ENCODE results near the gene SLC38A2. TPM values are rescaled to one million over a fixed set of nuclear protein-coding genes. Genes with fewer than 3 reads are reported as not detected.

SLC38A2 gene
- total and polyA plus RNA-seq, 9 donors: 124 to 390 (median 197) TPM

DNA sequence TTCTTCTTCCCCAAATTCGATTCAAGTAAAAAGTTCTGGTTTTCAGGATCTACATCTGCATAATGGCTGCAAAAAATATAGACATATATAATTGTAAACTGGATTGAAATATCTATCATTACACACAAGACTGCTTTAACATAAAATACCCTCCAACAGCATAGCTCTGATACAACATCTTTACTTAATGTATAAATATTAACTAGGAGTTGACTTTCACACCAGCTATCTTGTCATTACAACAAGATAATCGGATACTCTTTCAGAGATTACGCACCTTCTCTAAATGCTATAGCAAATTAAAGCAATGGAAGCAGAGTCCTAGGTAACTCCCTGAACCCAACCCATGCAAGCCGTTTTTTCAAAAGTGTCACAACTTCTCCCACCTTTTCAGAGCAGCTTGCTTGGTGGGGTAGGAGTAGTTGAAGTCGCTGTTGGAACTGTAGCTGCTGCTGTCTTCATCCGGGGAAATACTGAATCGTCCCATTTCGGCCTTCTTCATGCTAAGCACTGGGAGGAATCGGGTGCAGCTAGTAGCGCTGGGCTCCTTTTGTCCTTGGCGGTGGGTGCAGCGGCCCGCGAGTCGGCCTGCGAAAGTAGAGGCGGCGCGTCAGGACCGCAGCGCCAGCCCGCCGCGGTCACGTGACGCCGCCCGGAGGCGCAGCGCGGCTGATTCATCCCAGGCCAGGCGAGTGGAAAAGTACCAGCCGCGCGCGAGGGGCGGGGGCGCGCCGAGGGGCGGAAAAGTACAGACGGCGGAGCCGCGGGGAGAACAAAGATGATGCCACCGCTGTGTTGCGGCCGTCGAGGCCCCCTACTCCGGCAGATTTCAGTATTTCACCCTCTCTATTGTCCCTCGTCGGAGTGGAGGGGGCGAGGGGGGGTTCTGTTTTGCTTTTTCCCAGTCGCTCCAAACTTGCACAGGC lies 1.5 kb downstream of the SLC38A2 start:
- peak; percentile 57 for TF ChIP-seq POLR2A (IDR thresholded peaks at IDR 0.05)
- TF ChIP-seq EP300 (IDR thresholded peaks at IDR 0.05): peak; percentile 32
- peak in 1 of 3 donors; percentile 37 for TF ChIP-seq CTCF (IDR thresholded peaks at IDR 0.05)
- Histone ChIP-seq H3K9me3 (no peaks in the 10 kb centered on the region), H3K4me1 (ENCODE audit: insufficient read depth) (peaks cover 11% of the 10 kb centered on the region), H3K27me3 (no peaks in the 10 kb centered on the region), H3K4me3 (peak overlapping the region; percentile 99), H3K27ac (peak overlapping the region; percentile 90 to 96), H3K36me3 (peaks cover 2% of the 10 kb centered on the region)
- 0 to 1% (median 0%) methylated on average over 52 to 54 of the region's 54 CpGs for WGBS, 3 donors
- peak; percentile 88 to 95 (median 91) for DNase-seq
- intact Hi-C loops (cut with DNase I): loop anchor here in 3 of 4 donors (1.0 to 10.0 kb wide), 7 partner anchors 12 to 386 kb away; partner anchors contain the start of gene SLC38A1 (in 1 of the 3)

- no peaks in the 10 kb centered on the region for H3K9me3 ChIP-seq
These were observed 2.2 kb downstream of the SLC38A2 start for GRCh38 chr12:46370380-46370734.

GRCh38 chr12:46369474-46370379 lies 2.8 kb downstream of the SLC38A2 start:
- Histone ChIP-seq H3K27me3 (no peaks in the 10 kb centered on the region), H3K27ac (no peak overlapping the region), H3K4me3 (peak overlapping the region; percentile 99), H3K9me3 (no peaks in the 10 kb centered on the region), H3K36me3 (peaks cover 2% of the 10 kb centered on the region), H3K4me1 (ENCODE audit: insufficient read depth) (peaks cover 11% of the 10 kb centered on the region)
- WGBS, 3 donors: 11 to 18% (median 15%) methylated on average over 7 of the region's 7 CpGs
- no peak for DNase-seq
- intact Hi-C loops (cut with DNase I): loop anchor here in 3 of 4 donors (5.0 to 10.0 kb wide), 7 partner anchors 102 to 385 kb away; partner anchors contain the start of gene SLC38A1 (in 2 of the 3)
- TF ChIP-seq EP300 (IDR thresholded peaks at IDR 0.05) (no peak), CTCF (IDR thresholded peaks at IDR 0.05) (no peak), POLR2A (IDR thresholded peaks at IDR 0.05) (no peak)

More at GRCh38 chr12:46370380-46370734, 2.2 kb downstream of the SLC38A2 start:
- H3K4me1 ChIP-seq (ENCODE audit: insufficient read depth): peaks cover 11% of the 10 kb centered on the region
- H3K4me3 ChIP-seq: peak overlapping the region; percentile 99
- TF ChIP-seq CTCF (IDR thresholded peaks at IDR 0.05): no peak
- no peak for TF ChIP-seq POLR2A (IDR thresholded peaks at IDR 0.05)
- TF ChIP-seq EP300 (IDR thresholded peaks at IDR 0.05): no peak
- intact Hi-C loops (cut with DNase I): loop anchor here in 3 of 4 donors (5.0 to 10.0 kb wide), 6 partner anchors 103 to 386 kb away; partner anchors contain the start of gene SLC38A1 (in 1 of the 3)
- no peaks in the 10 kb centered on the region for H3K27me3 ChIP-seq
- peaks cover 2% of the 10 kb centered on the region for H3K36me3 ChIP-seq
- WGBS, 3 donors: 1 to 3% (median 3%) methylated on average over 2 of the region's 2 CpGs
- no peak for DNase-seq
- H3K27ac ChIP-seq: no peak overlapping the region

DNA sequence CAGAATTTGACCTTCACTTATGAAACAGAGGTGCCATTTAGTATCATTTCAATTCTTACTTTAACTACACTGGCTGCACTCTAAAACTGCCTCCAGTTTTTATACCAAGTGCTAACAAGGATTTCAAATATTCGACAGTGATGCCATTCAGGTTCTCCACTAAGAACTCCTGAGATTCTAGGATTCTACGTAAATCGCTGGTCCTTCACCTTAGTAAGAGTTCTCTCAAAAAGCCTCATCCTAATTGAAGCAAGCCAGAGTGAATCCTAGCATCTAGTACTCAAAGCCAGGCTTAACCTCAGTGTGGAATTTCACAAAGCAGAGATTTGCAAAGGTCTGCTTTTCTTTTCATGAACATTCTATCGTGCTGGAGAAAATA lies 3.5 kb downstream of the SLC38A2 start:
- 25 to 31% (median 29%) methylated on average over 4 of the region's 4 CpGs for WGBS, 3 donors
- TF ChIP-seq EP300 (IDR thresholded peaks at IDR 0.05): no peak
- TF ChIP-seq CTCF (IDR thresholded peaks at IDR 0.05): no peak
- no peak for TF ChIP-seq POLR2A (IDR thresholded peaks at IDR 0.05)
- Histone ChIP-seq H3K4me1 (ENCODE audit: insufficient read depth) (peaks cover 11% of the 10 kb centered on the region), H3K4me3 (peak overlapping the region; percentile 99), H3K27ac (no peak overlapping the region), H3K9me3 (no peaks in the 10 kb centered on the region), H3K36me3 (peaks cover 2% of the 10 kb centered on the region), H3K27me3 (no peaks in the 10 kb centered on the region)
- intact Hi-C loops (cut with DNase I): loop anchor here in 1 of 4 donors (10.0 kb wide), 1 partner anchor 104 kb away; the partner anchor contains the start of gene SLC38A1
- no peak for DNase-seq
